ENCODE measurements around the gene IGLON5.

IGLON5 gene

DNA sequence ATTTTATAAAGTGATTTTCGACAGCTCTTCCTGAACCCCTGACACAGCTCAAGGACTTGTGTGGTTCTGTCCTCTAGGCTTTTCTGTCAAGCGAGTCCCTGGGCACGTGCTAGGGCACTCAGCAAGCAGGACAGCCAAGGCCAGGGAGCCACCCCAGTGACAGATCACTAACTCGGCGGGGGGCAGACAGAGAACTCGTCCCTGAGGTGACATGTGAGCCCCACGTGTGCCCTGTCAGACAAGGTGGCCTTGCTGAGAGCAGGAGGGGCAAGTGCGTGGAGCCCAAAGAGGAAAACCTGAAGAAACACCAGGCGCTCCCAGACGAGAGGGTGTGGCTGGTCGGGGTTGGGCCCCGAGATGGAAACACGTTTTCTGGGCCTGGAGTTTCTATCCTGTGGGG, 49.8 kb downstream of the IGLON5 start:
- in situ Hi-C loops (cut with MboI; ENCODE audit: low sequenced_read_pairs), result no loop called here

DNA sequence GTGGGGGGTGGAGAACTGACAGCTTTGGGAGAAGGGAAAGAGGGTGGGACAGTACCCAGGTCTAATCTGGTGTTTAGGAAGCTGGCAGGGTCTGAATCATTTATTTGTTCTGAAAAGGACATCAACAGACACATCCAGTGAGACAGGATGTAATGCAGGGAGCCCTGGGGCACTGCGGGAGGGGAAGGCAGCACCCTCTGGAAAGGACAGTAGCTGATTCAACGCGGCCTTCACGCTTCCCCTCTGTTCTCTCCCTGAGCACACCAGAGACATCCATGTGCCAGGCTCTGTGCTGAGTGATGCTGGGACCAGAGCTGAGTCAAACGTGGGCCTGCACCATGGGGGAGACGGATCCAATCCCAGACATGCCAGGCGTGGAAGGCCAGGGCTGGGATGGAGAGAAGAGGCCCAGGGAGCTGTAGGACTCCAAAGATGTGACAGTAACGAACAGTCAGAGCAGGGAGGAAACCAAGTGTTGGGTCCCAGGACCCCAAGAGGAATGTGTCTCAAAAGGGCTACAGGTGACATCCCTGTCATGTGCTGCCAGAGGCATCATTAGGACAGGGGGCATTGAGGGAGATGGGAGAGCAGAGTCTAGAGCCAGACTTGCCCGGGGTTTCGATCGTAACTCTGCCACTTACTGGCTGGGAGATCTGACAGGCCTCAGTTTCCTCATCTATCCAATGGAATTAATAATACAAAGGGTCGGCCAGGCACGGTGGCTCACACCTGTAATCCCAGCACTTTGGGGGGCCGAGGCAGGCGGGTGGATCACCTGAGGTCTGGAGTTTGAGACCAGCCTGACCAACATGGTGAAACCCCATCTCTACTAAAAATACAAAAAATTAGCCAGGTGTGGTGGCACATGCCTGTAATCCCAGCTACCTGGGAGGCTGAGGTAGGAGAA, 53.0 kb downstream of the IGLON5 start:
- in situ Hi-C loops (cut with MboI; ENCODE audit: low sequenced_read_pairs), result no loop called here

GRCh38 chr19:51365211-51365964, 53.9 kb downstream of the IGLON5 start:
- in situ Hi-C loops (cut with MboI; ENCODE audit: low sequenced_read_pairs), result no loop called here

DNA sequence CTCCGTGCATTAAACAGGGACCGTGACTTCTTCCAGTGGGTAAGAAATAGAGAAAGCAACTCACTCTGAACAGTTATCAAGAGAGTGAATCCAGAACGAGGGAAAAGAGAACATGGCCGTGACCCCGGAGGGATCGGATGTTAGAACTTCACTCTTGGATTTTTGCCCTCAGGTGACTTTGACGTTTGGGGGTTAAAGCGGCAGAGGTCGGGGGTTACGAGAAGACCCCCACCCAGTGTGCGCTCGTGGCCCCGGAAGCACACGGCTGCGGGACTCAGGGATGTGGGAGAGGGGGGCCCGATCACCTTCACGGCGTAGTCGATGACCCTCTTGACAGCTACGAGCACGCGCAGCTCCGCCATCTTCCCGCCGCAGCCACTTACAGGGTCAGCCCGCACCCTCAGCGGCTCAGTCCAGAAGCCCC, 54.5 kb downstream of the IGLON5 start, which contains the start of gene ETFB:
ETFB (minus strand) TSS at position 424 of the 424 bp plus-strand sequence; CDS start at position 362, 62 bp downstream.
- in situ Hi-C loops (cut with MboI; ENCODE audit: low sequenced_read_pairs), result no loop called here

DNA sequence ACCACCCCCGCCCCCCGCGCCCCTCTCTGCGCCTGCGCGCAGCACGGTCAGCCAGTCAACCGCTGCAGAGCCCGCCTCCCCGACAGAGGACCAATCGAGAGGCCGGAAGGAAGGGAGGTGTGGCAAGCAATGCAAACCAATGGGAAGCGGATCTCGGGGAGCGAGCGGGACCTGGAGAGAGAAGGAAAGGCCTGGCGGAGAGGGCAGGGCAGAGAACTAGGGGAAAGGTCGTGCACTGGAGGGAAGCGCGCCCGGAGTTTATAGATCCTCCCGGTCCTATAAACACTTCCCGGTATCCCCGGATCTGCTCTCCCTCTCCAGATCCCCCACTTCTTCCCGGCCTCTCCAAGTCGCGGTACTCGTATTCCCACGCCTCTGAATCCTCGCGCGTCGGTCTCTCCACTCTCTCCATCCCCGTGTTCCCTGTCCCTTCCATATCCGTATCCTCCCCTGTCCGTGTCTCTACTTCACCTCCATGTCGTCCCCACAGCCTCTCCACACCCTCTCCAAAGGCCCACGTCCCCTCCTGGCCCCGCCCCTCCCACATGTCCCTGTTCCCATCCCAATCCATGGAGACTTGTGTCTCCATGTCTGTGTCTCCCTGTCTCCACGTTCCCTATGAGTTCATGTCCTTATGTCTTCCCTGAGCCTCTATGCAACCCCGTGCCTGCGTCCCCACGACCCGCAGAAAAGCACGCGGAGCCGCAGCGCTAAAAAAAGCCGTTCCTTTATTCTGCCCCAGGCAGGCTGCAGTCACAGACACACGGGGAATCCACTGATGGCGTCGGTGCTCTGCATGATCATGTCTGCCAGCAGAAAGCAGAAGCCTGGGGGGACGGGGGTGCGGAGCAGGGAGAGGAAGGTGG, 55.2 kb downstream of the IGLON5 start:
- in situ Hi-C loops (cut with MboI; ENCODE audit: low sequenced_read_pairs), result no loop called here

- in situ Hi-C loops (cut with MboI; ENCODE audit: low sequenced_read_pairs), result no loop called here
Observed at GRCh38 chr19:51367255-51367564, 55.8 kb downstream of the IGLON5 start.

DNA sequence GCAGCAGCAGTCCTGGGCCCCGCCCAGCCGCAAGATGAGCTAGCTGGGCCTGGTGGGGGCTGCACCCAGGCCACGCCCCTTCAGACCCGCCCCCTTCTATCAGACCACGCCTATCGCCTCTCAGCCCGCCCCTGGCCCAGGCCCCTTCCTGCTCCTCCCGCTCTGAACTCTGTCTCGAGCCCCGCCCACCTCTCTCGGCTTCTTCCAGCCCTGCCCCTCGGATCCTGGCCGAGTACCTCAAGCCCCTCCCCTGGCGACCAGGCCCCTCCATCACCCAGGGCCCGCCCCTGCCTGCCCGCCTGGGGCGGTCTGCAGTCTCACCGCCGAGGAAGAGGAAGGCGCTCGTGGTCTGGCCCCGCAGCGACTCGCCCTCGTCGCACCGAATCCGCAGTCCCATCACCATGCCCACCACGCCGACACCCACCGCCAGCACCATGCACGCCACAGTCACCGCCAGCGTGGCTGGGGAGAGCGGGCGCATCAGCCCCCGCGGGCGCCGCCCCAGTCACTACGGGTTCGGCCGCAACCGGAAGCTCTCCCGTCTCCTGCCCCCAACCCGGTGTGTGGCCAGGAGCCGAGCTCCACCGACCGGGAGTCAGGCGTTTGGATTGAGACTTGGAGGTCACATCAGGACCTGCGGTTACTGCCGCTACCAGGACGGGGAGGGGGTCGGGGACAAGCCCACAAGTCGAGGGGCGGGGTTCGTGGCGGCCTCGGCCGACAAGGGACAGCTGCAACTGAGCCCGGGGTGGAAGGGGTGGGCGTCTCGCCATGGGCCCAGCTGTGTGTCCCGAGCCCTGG, 56.3 kb downstream of the IGLON5 start:
- in situ Hi-C loops (cut with MboI; ENCODE audit: low sequenced_read_pairs), result no loop called here

GRCh38 chr19:51368366-51369282, 57.2 kb downstream of the IGLON5 start, which contains the start of gene CLDND2:
Gene CLDND2 (minus strand): TSS chr19:51369003. CDS start chr19:51368577, 426 bp downstream.
- in situ Hi-C loops (cut with MboI; ENCODE audit: low sequenced_read_pairs), result no loop called here

GRCh38 chr19:51370230-51370629, 58.8 kb downstream of the IGLON5 start:
- in situ Hi-C loops (cut with MboI; ENCODE audit: low sequenced_read_pairs), result no loop called here

DNA sequence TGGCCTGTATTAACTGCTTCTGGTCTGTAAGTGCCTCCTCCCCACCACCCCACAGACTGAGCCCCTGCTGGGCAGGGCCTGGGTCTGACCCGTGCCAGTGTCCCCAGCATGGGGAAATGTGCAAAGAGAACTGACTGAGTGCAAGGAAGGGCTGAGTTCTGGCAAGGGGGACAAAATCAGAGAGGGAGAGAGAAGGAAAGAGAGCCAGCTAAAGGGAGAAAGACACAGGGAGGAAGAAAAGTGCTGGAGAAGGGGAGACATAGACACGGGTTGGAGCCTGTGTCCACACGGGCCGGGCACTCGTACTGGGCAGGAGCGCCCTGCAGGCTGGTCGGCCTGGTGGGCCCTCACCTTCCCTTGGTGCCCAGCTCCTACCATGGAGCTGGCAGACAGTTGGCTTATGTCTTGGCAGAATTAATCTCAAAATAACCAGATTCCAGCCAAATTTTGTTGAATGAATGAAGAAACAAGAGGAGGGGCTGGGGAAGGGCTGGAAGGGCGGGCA, 59.8 kb downstream of the IGLON5 start:
- in situ Hi-C loops (cut with MboI; ENCODE audit: low sequenced_read_pairs), result no loop called here

GRCh38 chr19:51372021-51372648, 60.7 kb downstream of the IGLON5 start:
- in situ Hi-C loops (cut with MboI; ENCODE audit: low sequenced_read_pairs), result no loop called here

GRCh38 chr19:51372649-51373504, 61.4 kb downstream of the IGLON5 start, which contains the start of gene NKG7:
Gene NKG7 (minus strand): TSS chr19:51372654. CDS start chr19:51372535, 119 bp downstream.
- in situ Hi-C loops (cut with MboI; ENCODE audit: low sequenced_read_pairs), result no loop called here

GRCh38 chr19:51375504-51376221, 64.2 kb downstream of the IGLON5 start:
- in situ Hi-C loops (cut with MboI; ENCODE audit: low sequenced_read_pairs), result no loop called here

GRCh38 chr19:51377422-51377821, 66.0 kb downstream of the IGLON5 start:
- in situ Hi-C loops (cut with MboI; ENCODE audit: low sequenced_read_pairs), result no loop called here

- in situ Hi-C loops (cut with MboI; ENCODE audit: low sequenced_read_pairs), result no loop called here
Observed at GRCh38 chr19:51380379-51380778, 68.9 kb downstream of the IGLON5 start.
